Activated naive CD4-positive, alpha-beta T cell treated with anti-CD3 and anti-CD28 coated beads, Interleukin-2, amount 50 U/mL, for 16 hours (primary cell): ENCODE measurements around the gene VPS18.

Source experiments
- DNase-seq: peaks from one replicate; pipeline ENCODE4 v3.0.0-alpha.2; 2020

VPS18 gene

DNA sequence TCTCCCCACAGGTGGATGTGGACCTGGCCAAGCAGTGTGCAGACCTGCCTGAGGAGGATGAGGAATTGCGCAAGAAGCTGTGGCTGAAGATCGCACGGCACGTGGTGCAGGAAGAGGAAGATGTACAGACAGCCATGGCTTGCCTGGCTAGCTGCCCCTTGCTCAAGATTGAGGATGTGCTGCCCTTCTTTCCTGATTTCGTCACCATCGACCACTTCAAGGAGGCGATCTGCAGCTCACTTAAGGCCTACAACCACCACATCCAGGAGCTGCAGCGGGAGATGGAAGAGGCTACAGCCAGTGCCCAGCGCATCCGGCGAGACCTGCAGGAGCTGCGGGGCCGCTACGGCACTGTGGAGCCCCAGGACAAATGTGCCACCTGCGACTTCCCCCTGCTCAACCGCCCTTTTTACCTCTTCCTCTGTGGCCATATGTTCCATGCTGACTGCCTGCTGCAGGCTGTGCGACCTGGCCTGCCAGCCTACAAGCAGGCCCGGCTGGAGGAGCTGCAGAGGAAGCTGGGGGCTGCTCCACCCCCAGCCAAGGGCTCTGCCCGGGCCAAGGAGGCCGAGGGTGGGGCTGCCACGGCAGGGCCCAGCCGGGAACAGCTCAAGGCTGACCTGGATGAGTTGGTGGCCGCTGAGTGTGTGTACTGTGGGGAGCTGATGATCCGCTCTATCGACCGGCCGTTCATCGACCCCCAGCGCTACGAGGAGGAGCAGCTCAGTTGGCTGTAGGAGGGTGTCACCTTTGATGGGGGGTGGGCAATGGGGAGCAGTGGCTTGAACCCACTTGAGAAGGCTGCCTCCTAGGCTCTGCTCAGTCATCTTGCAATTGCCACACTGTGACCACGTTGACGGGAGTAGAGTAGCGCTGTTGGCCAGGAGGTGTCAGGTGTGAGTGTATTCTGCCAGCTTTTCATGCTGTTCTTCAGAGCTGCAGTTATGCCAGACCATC is 8.6 kb downstream of the VPS18 start:
- DNase-seq, result no peak

DNA sequence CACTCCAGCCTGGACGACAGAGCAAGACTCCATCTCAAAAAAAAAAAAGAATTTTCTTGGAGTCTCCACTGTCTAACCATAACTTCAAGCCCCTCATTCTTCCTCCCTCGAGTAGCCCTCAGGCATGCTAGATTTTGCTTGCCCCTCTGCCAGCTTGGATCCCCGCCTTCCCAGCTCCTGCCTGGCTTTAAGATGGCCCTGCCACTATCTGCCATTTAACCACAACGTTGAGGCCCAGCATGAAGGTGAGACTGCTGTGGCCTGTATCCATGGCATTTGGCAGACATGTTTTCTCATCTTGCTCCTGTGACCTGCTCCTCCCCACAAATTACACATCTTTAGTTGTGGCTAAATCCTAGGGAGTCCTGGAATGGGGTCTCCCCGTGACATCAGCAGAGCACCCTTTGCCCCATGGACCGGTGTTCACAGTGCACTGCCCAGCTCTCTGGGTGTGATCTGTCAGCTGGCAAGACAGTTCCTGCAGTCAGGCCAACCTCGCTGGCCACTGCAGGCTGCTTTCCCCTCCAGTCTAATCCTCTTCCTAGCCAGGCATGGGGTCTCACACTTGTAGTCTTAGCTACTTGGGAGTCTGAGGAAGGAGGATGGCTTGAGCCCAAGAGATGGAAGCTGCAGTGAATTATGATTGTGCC is 10.4 kb downstream of the VPS18 start:
- no peak for DNase-seq

DNA sequence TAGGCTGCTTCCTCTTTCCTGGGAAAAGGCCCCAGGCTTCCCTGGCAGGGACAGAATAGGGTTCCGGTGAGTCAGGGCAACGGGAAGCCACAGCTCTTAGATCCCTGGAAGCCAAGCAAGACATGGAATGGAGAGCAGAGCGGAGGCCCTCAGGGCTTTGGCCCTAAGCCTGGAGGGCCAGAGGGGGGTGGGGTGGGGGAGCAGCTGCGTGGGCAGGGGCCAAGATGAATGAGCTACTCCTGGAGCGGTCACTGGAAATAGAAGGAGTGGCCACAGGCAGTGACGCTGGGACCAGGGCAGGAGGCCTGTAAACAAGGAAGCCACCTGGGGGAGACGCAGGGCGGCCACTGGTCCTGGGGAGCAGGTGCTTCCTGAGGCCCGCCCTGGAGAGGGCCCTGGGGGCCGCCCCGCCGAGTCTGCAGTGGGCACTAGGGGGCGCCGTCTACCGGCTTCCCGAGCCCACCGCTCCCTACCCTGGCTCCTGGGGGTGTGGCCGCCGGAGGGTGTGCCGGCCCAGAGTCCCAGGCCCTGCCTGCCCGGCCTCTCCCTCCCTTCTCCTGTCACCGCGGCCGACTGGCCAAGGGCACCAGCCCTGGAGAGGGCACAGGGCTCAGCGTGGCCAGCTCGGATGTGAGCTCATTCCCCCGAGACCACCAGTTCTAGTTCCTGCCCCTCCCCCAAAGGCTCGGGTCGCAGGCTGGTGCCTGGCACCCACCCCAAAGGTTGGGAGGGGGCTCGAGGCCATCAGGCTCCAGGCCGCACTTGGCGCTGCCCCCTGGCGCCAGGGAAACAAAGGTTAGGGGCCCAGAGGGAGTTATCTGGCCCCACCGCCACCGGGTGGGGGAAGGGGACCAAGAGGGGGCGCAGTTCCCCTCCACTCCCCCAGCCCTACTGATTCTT is 12.1 kb downstream of the VPS18 start:
- DNase-seq, result peak; percentile 81

DNA sequence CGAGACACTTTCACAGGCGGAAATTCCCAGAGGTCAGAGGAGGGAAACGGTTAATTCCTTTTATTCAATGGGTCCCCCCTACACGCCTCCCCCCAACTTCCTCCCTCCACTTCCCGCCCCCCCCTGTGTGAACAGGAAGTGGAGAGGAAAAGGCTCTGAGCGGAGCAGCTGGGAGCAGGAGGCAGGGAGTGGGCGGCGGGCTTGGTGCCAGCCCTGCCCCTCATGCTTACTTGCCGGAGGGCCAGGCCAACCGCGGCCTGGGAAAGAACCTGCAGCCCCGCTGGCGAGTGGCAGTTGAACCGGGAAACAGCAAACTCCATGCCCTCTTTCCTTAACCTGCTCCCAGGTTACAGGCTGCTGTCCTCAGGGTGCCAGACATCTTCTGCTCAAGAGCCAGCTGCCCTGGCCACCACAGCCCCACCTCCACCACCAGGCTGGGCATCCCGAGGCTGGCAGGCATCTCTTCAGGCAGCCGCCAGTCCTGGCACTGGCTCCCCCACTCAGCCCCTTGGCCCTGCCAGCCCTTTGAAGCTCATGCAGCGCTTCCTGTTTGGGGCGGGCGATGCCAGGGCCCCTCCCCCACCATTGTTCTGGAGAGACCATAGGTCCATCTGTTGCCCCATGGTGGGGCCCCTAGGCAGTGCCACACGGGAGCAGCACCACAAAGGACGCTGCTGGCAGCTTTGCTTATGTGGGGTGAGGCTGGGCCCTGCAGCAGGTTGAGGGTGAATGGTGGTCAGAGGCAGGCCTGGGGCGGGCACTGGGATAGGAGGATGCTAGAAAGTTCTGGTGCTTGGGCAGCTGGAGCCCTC is 12.9 kb downstream of the VPS18 start:
- peak; percentile 59 for DNase-seq

DNA sequence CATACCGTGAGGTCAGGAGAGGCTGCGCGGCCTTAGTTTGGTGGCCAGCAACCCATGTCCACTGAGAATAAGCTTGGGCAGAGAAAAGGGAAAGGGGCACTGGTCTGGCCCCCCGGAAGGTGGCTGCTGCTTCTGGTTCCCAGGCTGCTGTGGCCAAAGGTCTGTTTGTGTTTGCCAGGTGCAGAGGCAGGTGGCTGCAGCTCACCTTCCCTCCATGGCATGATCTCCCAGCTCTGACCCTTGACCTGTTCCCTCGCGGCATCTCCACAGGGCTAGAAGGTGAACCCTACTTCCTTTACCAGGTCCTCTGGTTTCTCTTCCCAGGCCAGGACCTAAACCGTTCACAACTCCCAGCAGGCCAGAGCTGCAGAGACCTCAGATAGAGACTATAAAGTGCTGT is 13.8 kb downstream of the VPS18 start:
- DNase-seq, result no peak

DNA sequence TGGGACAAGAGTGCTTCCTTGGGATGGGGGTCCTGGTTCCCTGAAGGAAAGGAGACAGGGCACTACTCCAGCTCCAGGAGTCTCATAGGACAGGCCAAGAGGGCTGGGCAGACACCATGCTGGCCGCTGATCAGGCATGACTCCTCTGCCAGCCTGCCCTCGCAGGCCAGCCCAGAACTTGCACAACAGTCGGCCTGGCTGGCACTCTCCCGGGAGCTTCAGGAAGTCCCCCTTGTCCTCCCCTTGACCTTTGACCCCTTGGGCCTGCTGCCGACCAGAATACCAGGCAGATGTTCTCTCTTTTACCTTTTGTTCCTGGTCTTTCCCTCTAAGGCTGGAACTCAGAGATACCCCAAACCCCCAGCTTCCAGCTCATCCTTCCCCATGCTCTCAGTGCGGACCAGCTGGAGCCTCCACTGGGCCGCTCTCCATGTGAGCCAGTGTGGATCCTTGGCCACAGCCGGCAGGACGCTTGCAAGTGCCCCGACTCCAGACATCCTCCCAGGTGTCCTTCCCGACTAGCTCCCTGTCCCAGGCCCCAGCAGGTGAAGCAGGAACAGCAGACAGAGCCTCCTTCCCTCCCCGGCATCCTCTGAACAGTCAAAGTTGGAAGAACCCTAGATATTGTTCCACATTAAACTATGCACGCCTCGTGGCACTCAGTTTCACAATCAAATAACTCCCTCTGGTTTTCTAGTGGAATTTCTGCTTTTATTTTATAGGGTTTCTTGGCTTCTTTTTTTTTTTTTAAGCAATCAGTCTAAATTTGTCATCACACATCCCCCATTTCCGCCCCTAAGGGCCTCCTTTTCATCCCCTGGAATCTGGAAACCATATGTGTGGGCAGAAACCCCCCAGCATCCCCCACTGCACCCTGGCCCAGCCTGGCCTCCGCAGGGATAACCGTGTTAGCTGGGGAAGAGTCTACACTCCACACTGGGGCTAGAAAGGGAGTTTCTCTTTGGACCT is 15.7 kb downstream of the VPS18 start:
- no peak for DNase-seq

DNA sequence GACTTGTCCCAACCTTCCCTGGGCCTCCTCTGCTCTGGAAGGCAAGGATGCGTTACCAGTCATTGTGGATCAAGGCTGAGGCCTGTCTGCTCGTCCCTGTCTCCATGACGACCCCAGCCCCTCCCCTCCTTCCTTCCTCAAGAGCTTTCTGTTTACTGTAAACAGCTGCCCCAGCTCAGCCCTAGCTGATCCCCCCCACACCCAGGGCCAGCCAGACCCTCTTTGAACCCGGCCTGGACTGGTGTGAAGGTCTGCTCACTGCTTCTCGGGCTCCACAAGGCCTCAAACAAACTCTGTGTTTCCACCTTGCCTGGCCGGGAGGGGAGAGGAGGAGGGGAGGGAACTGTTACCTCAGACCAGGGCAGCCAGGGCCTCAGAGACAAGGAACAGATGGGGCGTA is 16.9 kb downstream of the VPS18 start:
- no peak for DNase-seq

DNA sequence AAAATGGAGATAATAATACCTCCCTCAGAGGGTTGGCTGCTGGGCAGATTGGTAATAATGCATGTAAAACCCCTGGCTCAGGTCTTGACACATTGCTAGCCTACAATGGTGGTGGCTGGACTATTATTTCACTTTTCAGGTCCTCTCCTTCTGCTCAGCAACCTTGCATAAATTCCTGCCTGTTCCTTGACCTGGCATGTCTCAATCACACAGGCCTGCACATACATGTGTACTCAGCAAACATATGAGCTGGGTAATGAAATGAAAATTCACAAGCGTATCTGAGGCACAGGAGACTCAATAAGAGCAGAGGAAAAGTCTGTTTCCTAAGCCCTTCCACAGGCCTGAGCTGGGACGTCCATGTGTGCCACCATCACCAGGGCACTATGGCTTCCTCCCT is 17.4 kb downstream of the VPS18 start:
- DNase-seq, result no peak

DNA sequence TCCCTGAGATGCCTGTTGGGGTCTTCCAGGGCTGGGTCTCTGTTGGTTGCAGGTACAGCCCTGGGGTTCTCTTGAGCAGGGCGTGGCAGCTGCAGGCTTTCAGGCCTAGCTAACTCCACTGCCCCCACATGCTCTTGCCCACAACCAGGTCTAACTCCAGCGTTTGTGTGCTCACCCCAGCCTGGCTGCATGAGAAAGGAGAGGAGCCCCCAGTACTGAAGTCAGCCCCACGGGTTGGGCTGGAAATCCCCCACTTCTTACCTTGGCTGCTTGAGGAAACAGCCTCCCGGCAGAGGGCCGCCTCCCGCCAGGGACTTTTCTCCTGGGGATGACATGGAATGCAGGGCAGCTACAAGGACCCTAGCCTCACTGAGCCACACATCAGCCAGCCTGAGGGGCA is 18.2 kb downstream of the VPS18 start:
- no peak for DNase-seq

DNA sequence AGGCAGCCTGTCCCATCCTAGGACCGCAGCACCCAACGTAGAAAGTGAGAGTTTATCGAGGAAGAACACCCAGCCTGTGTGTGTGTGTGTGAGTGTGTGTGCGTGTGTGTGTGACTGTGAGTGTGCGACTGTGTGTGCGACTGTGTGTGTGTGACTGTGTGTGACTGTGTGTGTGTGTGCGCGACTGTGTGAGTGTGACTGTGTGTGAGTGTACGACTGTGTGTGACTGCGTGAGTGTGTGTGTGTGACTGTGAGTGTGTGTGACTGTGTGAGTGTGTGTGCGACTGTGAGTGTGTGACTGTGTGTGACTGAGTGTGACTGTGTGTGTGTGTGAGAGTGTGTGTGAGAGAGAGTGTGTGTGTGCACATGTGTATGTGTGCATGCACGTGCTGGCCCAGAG is 19.8 kb downstream of the VPS18 start:
- DNase-seq, result no peak

DNA sequence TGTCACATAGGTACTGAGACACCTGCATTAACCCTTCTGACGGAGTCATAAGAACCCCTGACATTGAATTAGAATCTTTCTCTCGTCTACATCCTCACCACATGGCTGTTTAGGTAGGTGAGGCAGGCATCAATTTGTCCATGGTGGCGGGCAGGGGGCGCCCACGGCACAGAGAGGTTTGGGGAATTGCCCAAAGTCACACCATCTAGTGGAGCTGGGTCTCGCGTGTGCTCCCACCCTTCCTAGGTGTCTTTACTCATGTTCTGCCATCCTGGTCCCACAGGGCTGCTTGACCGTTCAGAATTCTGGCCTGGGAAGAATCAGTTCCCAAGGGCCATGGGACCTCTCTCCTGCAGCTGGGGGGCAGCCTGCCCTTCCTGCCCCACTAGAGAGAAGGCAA is 20.2 kb downstream of the VPS18 start:
- DNase-seq, result no peak

DNA sequence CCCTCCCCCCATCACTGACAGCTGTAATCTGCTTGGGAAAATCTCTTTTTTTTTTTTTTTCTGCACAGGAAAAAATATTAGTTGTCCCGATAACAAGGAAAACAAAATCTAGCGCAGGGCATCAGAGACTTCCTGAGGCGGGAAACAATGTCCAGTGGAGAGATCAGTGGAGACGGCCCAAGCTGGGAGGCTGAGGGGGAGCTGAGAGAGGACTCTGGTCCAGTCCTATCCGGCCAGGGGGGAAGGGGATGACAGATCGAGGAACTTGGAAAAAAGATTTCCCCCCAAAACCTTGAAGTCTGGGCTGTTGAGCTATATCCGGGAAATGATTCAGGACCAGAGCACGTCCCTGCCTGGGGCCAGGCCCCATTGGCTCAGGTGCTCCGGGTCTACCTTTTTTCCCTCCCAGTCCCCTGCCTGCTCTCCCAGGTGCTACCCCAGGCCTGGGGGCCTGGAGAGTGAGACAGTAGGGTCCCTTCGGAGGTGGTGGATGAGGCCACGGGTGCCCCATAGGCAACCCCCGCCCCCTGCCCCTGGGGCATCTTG is 20.9 kb downstream of the VPS18 start:
- no peak for DNase-seq

DNA sequence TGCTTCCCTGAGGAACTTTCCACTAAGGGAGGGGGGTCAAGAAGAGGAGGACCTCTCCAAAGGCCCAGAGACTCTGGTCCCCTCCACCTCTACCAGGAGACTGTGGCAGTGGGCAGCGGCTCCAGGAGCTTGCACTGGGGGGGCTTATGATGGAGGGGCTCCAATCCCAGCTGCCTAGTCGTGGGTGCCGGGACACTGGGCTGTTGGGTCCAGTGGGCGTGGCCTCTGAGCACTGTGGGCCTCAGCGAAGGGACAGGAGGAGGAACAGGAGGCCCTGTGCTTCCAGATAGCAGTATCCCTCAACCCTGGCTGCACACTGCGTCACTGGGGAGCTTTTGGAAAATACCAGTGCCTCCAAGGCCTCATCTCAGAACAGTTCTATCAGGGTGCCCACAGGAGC is 21.4 kb downstream of the VPS18 start:
- no peak for DNase-seq

DNA sequence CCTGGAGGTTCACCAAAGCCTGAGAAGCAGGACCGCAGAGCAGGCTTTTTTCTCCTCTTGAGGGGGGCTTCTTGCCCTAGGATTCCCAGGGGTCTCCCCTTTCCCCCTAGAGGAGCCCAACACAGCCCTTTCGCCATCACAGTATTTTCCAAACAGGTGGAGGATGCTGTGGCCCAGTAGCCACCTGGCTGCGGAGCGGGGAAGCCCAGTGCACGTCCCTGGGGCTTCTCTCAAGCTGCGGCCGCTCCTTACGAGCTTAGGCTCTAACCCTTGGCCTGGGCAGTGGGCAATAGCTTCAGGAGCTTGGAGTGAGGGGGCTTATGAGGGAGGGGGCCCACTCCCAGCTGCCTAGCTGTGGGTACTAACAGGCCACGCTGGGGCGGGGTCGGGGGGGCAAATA is 23.3 kb downstream of the VPS18 start:
- no peak for DNase-seq

DNA sequence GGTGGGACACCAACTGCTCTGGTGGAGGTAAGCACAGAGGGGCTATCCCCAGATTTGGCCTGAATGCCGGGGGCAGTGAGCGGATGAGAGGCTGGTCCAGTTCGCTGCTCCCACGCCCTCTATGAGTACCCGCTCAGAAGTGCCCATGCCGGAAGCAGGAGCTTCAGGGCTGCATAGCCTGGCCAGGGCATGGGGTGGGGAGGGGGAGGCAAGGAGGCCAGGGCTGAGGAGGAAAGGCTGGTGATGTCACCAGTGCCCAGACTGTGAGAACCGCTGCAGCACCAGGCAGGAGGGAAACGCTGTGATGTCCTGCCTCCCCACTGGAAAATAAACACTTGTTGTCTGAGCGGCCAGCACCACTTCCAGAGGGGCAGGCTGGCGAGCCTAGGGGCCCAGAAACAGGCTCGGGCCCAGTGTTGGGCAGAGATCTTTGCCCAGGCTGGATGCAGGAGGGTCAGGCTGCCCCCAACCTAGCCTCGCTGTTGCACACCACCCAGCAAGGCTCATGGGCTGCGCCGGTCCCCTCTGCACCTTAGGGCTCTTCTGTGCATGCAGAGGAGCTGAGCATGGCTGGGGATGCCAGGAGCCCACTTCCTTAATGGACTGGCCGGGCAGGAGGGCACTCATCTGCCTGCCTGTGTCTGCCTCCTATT is 24.0 kb downstream of the VPS18 start:
- DNase-seq, result no peak

DNA sequence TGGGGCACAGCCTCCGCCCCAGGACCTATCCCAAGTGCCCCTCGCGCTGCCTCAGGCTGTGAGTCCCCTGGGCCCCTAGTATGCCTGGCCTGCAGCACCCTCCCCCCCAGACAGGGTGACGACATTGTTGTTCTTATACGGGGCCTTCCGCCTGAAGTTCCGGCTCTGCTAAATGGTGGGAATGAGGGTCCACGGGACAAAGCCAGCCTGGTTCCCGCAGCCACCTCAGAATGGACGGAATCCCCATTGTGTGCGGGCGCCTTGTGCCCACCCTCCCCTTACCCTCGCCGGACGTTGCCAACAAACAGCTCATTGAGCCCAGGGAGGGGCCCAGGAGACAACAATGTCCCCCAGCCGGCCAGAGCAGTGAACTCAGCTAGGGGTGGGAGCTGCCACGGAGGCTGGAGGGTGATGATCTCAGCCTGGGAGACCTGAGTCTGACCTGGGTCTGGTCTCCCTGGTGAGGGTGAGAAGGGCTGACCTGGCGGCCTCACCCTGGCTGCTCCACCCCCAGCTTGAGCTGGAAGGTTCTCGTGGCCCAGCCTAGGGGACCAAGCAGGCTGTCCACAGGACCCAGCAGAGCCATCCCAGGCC is 24.6 kb downstream of the VPS18 start:
- DNase-seq, result no peak

DNA sequence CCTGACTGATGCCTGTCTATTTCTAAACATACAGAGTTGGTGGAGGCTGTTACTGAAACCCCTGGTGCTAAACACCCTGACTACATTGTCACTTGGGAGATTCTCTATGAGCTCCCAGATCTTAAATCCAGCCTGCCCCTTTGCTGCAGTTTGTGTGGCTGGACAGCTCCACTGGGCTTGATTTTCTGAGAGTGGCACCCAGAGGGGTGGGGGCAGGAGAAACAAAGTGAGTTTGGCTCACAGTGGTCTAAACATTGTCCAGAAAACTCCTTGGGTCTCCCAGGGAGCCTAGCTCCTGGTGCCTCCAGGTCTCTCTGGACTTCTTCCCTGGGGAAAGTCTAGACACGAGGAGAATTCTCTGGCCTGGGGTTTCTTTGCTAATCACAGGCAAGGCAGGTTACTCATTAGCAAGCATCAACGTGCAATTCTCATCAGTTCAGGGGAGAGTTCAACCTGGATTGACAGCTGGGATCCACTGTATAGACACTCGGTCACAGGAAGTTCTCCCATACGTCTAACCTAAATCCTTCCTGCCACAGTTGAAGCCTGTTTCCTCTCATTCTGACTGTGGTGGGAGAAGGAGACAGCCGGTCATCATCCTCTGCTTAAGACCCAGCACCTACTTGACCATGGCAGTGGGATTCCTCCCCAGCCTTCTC is 27.8 kb downstream of the VPS18 start:
- no peak for DNase-seq

DNA sequence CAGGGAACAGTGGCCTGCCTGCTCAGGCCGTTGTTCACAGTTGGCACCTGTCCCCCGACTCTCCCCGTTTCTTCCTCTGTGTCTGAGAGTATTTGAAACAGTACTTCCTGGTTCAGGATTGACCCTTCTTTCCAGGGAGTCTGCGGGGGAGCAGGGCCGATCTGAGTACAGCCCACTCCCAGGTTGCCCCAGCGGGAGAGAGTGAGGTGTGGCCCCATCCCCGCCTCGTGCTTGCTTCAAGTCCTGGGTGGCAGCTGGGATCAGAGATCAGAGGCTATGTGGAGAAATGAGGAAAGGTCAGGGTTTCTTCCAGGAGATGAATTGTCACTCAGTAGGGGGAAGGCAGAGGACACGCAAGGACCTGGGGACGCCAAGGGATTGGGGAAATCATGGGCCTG is 28.4 kb downstream of the VPS18 start:
- no peak for DNase-seq

DNA sequence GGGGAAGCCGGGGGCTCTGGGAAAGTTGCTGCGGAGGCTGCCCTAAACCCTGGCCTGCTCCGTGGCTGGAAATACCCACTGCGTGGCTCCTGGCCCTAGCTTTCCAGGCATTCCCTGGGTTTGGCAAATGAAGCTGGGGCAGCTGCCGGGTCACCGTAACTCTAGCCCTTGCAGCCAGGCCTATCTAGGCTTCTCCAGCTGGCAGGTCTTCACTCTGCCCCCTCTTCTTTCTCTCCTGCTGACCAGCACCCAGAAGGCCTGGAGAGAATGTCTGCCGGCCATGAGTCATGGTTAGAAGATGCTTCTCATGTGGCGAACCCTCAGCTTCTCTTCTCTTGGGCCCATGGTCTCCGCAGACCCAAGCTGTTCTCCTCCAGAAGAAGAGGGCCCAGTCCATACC is 29.3 kb downstream of the VPS18 start:
- DNase-seq, result no peak

DNA sequence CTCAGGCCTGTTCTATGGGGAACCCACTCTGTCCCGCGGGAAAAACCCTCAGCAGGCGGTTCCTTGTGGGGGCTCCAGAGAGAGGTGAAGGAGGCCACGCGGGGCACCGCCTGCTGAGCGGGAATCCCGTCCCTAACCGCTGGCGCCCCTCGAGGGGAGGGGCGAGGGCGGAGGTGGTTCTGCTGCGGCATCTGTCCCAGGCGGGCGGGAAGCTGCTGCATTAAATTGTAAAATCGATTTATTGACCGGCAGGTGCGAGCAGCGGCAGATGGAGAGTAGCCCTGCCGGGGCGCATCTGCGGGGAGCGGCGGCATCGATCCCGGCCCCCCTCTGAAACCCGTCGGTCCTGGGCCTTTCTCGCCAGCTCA is 31.2 kb downstream of the VPS18 start:
- DNase-seq, result no peak
